Muscle of back (tissue), 11 donors: Measurements from ENCODE around the gene ANXA11. TPM values are rescaled to one million over a fixed set of nuclear protein-coding genes. Genes with fewer than 3 reads are reported as not detected.
"Not testable (repeated sequence)": the region's sequence is repeated elsewhere in the genome, so short reads cannot be mapped to it uniquely, and the experiment has no call there.

Experiments used
- DNase-seq, 3 donors: peaks; one replicate each; pipeline versions ENCODE4 v3.0.0 to v3.0.0-alpha.2; 2013
- polyA plus RNA-seq, 10 donors: library from polyadenylated mRNA; unstranded; fragments of 120-200 nt; gene quantifications; one replicate each; pipeline ENCODE4 v1.2.1, GENCODE V29; 2013; ENCODE audit not compliant: insufficient read length in 10 of 10

The ANXA11 gene
- polyA plus RNA-seq, 10 donors: 82.1 to 131 (median 107) TPM

DNA sequence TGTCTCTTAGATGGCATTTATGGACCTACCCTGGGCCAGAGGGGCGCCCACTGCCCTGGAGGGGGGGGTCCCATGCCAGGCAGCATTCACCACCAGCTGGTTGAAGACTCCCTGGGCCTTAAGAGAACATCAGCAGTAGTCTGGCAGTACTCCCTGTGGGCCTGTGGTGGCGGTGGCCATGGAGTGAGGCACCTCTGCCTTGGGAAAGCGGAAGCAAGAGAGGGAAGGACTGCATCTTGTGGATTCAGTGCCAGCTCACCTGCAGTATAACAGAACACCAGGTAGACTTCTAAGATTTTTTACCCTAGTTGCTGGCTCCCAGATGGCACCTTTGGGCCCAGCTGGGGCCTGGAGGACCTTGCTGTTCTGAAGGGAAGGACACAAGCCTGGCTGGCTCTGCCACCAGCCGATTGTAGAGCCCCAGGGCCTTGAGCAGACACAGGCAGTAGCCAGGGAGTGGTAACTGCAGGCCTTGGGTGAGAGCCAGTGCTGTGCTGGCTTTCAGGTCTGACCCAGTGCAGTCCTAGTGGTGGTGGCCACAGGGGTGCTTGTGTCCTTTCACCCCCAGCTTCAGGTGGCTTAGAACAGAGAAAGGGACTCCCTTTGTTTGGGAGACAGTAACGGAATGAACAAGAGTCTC is 57.1 kb downstream of the ANXA11 start:
- no peak for DNase-seq

GRCh38 chr10:80146918-80147317 is 58.4 kb downstream of the ANXA11 start:
- DNase-seq: no peak

GRCh38 chr10:80145406-80146308 is 59.7 kb downstream of the ANXA11 start:
- DNase-seq: not testable (repeated sequence)

DNA sequence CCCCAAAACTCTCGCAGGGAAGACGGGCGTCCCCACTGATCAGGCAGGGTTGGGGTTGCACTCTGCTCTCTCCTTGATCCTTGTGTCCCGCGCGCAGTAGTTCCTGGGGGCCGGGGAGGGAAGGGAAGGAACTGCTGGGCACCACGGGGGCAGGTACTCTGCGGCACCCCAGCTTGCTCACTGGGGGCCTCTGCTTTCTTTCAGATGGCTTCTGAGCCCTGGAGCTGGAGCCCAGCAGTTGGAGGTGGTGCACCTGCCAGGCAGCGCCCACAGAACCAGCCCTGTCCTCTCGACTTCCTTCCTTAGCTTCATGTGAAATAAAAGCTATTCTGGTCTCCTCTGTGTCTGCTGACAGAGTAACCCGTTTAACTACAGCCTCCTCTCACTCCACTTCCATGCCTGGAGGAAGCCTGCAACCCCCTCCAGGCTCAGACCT is 60.6 kb downstream of the ANXA11 start:
- DNase-seq: no peak

DNA sequence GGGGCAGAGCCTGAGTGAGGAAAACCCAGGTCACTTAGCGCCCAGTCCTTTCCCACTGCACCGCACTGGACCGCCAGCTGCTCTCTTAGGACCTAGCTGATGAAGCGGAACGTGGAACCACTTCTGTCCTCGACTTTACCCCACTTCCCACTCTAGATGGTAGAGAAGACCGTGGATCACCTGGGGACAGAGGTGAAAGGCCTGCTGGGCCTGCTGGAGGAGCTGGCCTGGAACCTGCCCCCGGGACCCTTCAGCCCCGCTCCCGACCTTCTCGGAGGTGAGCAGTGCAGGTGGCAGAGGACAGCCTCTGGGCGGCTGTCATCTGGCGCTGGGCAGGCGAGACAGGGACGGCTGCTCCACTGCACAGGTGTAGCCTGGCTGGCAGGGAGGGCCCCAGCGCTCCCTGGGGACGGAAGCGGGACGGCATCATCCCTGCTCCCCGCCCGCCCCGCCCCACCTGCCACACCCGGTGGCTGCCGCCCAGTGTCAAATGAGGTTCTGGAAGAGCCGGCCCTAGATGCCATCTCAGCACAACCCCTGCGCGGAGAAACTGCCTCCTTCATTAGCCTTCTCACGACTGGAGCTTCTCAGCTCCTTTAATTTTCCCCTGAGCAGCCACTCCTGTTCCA is 61.2 kb downstream of the ANXA11 start:
- DNase-seq: no peak

GRCh38 chr10:80141696-80142460 is 63.5 kb downstream of the ANXA11 start:
- DNase-seq: peak in 1 of 3 donors; percentile 19

GRCh38 chr10:80140251-80140650 is 65.1 kb downstream of the ANXA11 start:
- DNase-seq: no peak

DNA sequence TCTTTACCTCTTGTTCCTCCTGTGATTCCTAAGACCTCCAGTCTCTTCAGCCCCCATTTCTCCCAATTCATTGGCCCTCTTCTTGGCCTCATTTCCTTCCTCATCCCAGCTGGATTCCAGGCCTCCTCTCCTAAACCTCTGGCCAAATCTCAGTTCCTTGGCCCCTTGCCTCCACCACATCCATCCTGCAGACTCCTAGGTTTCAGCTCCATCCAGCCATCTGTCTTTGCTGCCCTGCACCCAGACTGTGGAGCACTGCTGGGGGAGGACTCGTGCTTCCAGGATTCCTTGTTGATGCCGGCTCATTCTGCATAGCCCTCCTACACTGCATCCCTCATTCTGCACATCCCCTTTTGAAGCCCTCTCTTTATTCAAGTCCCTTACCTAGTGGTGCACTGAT is 66.1 kb downstream of the ANXA11 start:
- DNase-seq: peak in 1 of 3 donors; percentile 58

- DNase-seq: peak in 1 of 3 donors; percentile 75
These were observed 67.4 kb downstream of the ANXA11 start for GRCh38 chr10:80137920-80138319.

- DNase-seq: peak; percentile 59 to 92 (median 79)
These were observed 68.1 kb downstream of the ANXA11 start for GRCh38 chr10:80137031-80137862.

DNA sequence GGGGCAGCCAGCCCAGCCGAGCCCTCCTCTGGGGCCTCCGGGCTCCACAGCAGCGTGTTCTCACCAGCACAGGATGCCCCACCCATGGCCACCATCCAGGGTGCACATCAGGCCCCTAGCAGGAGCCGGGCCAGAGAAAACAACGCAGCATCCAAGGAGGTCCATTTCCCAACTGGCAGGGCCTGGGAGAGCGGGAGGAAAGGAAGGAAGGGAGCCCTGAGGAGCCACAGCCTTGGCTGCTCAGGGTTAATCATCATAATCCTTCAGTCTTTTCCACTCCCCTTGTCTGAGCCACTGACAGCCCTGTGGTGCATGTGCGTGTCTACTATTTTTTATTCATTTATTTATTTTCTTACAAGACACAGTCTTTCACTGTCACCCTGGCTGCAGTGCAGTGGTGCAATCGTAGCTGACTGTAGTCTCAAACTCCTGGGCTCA is 69.2 kb downstream of the ANXA11 start:
- DNase-seq: peak; percentile 84 to 93 (median 87)

DNA sequence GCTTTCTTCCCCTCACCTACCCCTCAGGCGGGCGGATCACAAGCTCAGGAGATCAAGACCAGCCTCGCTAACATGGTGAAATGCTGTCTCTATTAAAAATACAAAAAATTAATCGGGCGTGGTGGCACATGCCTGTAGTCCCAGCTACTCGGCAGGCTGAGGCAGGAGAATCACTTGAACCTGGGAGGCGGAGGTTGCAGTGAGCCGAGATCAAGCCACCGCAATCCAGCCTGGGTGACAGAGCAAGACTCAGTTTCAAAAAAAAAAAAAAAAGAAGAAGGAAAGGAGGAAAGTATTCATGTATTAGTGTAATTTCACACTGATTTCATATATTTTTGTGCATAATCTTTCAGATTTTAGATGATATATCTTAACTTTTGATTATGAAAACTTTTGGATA is 71.7 kb downstream of the ANXA11 start:
- not testable (repeated sequence) for DNase-seq

GRCh38 chr10:80133206-80133605 is 72.1 kb downstream of the ANXA11 start:
- DNase-seq: peak in 1 of 3 donors; percentile 81

- peak in 1 of 3 donors; percentile 86 for DNase-seq
These were observed 72.8 kb downstream of the ANXA11 start, which contains the start of gene PLAC9 for GRCh38 chr10:80132299-80133139. Gene PLAC9 (plus strand): TSS chr10:80132730. CDS start chr10:80132763, 33 bp downstream.

DNA sequence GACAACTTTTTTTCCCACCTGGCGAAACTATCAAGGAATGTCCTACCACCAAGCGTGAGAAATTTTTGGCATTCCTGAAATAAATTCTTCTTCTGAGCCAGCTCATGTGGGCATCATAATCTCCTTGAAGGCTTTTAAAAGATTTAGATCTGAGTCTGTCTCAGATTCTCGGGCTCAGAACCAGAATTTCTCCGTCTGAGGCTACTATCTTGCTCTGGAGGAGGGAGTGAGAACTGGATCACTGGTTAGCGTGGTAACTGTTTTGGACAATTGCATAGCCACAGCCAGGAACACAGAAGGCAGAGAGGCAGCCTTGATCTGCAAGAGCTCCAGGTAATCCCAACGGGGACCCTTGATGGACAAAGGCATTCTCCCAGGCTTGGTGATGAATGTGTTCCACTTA is 73.8 kb downstream of the ANXA11 start:
- no peak for DNase-seq

DNA sequence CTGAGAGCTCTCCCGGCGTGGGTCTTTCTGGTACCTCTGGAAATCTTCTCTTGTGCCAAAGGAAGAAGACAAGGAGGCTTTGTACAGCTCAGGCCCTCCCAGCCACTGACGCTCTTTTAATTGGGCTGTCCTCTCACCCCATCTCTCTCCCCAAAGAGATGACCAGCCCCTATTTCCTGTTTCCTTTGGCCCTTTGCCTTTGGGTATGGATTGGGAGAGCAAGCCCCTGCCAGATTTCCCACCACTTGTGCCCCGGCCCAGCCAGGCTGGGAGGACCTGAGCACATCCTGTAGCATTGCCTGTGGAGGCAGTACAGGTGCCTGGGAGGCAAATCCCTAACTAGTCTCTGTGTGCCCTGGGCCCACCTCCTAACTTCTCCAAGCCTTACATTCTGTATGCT is 78.5 kb downstream of the ANXA11 start:
- DNase-seq: no peak

GRCh38 chr10:80122746-80123145 is 82.6 kb downstream of the ANXA11 start:
- DNase-seq: no peak

- no peak for DNase-seq
These were observed 83.1 kb downstream of the ANXA11 start for GRCh38 chr10:80122110-80122710.

GRCh38 chr10:80118669-80119068 is 86.7 kb downstream of the ANXA11 start:
- no peak for DNase-seq
